Right lobe of liver (tissue), 6 donors: ENCODE results near the gene INPP4B. TPM values are rescaled to one million over a fixed set of nuclear protein-coding genes. Genes with fewer than 3 reads are reported as not detected.

Experiments
- ATAC-seq, 4 donors: fragments of 200-7000 bp; cut with Tn5 transposase; one replicate each; pipeline ENCODE4 v1.9.1; 2020; ENCODE audit warnings: mild to moderate bottlenecking in 4 of 4, moderate library complexity in 4 of 4
- DNase-seq, 3 donors: peaks; one replicate each; pipeline ENCODE4 v3.0.0-alpha.2; 2020
- H3K27ac ChIP-seq, 3 donors: fragments of 200-600 bp; one replicate each; pipeline ENCODE4 v1.8.0; 2022
- H3K27me3 ChIP-seq, 2 donors: fragments of 200-600 bp; one replicate each; pipeline ENCODE4 v1.8.0; 2022
- H3K36me3 ChIP-seq, 4 donors: fragments of 200-600 bp; sonication (generic) in 1 of 4; one replicate each; pipeline versions ENCODE4 v1.5.1 to v1.8.0; 2017 to 2022; ENCODE audit warnings: control low read depth in 1 of 4
- H3K4me1 ChIP-seq, 4 donors: fragments of 200-600 bp; sonication (generic) in 1 of 4; one replicate each; pipeline versions ENCODE4 v1.5.1 to v1.8.0; 2017 to 2022; ENCODE audit warnings: control low read depth in 1 of 4
- H3K4me3 ChIP-seq, 3 donors: fragments of 200-600 bp; one replicate each; pipeline ENCODE4 v1.8.0; 2022
- H3K9me3 ChIP-seq, 4 donors: fragments of 200-600 bp; sonication (generic) in 1 of 4; one replicate each; pipeline versions ENCODE4 v1.5.1 to v1.8.0; 2017 to 2022; ENCODE audit warnings: control low read depth in 1 of 4
- CTCF ChIP-seq, 4 donors: fragments of 200-600 bp in 3 of 4; fragments of 450-650 bp in 1 of 4; IDR thresholded peaks; one replicate each; pipeline versions ENCODE4 v1.5.1 to v1.8.0; 2016 to 2022; ENCODE audit warnings: antibody characterized with exemption in 4 of 4, mild to moderate bottlenecking in 2 of 4
- POLR2A ChIP-seq: fragments of 450-650 bp; IDR thresholded peaks from one replicate; pipeline ENCODE4 v1.6.1; 2017; ENCODE audit warnings: antibody characterized with exemption, mild to moderate bottlenecking
- WGBS: methylation state at CpG from one replicate; pipeline ENCODE4 v1.1.6; 2018; ENCODE audit warnings: low coverage, low lambda C conversion rate; ENCODE audit not compliant: insufficient coverage; ENCODE audit errors: missing lambda C conversion rate; 5-methylcytosine and 5-hydroxymethylcytosine counted together
- intact Hi-C, 2 donors: fragments of 100-400 bp; cut with DNase I; formaldehyde crosslinking; loops; one replicate each; pipeline versions ENCODE4 v1.11.2 to v1.14.1; 2022
- total RNA-seq, 6 experiments: library from RNA; depleted of rRNA in 2 of 6; stranded (reverse); fragments of >200 nt in 2 of 6; fragmentation: NEBNext Ultra II Directional in 3 of 6; extraction: Animal tissue kit (Norgen Biotek cat#: 25700) in 3 of 6; gene quantifications; one replicate each; pipeline versions ENCODE4 v1.1.0 to v1.2.4, GENCODE V29; 2016 to 2023
- donor health status: DM: no; HTN: yes; CAD: no.
- donor health status: DM: no; HTN: no; CAD: no.
- donor health status: DM: no; HTN: no; CAD: no.
- donor health status: DM: no; HTN: yes; CAD: no.
- donor health status: DM: no; HTN: yes; CAD: no.

The INPP4B gene
- total RNA-seq, 6 experiments from 2014 or later, result 0.73 to 5.0 (median 1.6) TPM

- H3K36me3 ChIP-seq, result no peaks in the 10 kb centered on the region
- no peaks in the 10 kb centered on the region for H3K9me3 ChIP-seq
- intact Hi-C loops, result no loop called here
- DNase-seq (no peak), ATAC-seq (no peak)
- H3K4me3 ChIP-seq, result no peak overlapping the region
- no peaks in the 10 kb centered on the region for H3K4me1 ChIP-seq
- no peaks in the 10 kb centered on the region for H3K27me3 ChIP-seq
- H3K27ac ChIP-seq, result no peak overlapping the region
- TF ChIP-seq POLR2A, result no peak
- no peak for TF ChIP-seq CTCF (IDR thresholded peaks at IDR 0.05)
Observed at GRCh38 chr4:142718981-142719380, 127.1 kb downstream of the INPP4B start.

GRCh38 chr4:142715727-142716126 lies 130.4 kb downstream of the INPP4B start:
- no peaks in the 10 kb centered on the region for H3K9me3 ChIP-seq
- no peaks in the 10 kb centered on the region for H3K36me3 ChIP-seq
- DNase-seq, result no peak
- no peak for ATAC-seq
- TF ChIP-seq POLR2A, result no peak
- TF ChIP-seq CTCF (IDR thresholded peaks at IDR 0.05), result no peak
- no peaks in the 10 kb centered on the region for H3K27me3 ChIP-seq
- H3K4me1 ChIP-seq, result no peaks in the 10 kb centered on the region
- intact Hi-C loops, result no loop called here
- H3K27ac ChIP-seq, result no peak overlapping the region
- H3K4me3 ChIP-seq, result no peak overlapping the region

GRCh38 chr4:142713282-142714030 lies 132.6 kb downstream of the INPP4B start:
- no peak overlapping the region for H3K4me3 ChIP-seq
- intact Hi-C loops, result no loop called here
- H3K36me3 ChIP-seq, result no peaks in the 10 kb centered on the region
- no peaks in the 10 kb centered on the region for H3K4me1 ChIP-seq
- no peak for DNase-seq
- no peak overlapping the region for H3K27ac ChIP-seq
- ATAC-seq, result no peak
- no peaks in the 10 kb centered on the region for H3K27me3 ChIP-seq
- H3K9me3 ChIP-seq, result no peaks in the 10 kb centered on the region
- 92% methylated on average over 2 of the region's 2 CpGs for WGBS
- TF ChIP-seq CTCF (IDR thresholded peaks at IDR 0.05), result no peak
- TF ChIP-seq POLR2A, result no peak

GRCh38 chr4:142708231-142708630 lies 137.9 kb downstream of the INPP4B start:
- Histone ChIP-seq H3K9me3 (no peaks in the 10 kb centered on the region), H3K4me1 (no peaks in the 10 kb centered on the region), H3K27me3 (no peaks in the 10 kb centered on the region), H3K27ac (no peak overlapping the region), H3K4me3 (no peak overlapping the region), H3K36me3 (no peaks in the 10 kb centered on the region)
- ATAC-seq (no peak), DNase-seq (no peak)
- TF ChIP-seq CTCF (IDR thresholded peaks at IDR 0.05) (no peak), POLR2A (no peak)
- WGBS, result no CpG with 5 or more reads among the region's 1 CpG
- intact Hi-C loops, result no loop called here

GRCh38 chr4:142707401-142707800 lies 138.7 kb downstream of the INPP4B start:
- no peaks in the 10 kb centered on the region for H3K9me3 ChIP-seq
- TF ChIP-seq CTCF (IDR thresholded peaks at IDR 0.05) (no peak), POLR2A (no peak)
- DNase-seq, result no peak
- no peak overlapping the region for H3K4me3 ChIP-seq
- WGBS, result 40% methylated on average over 1 of the region's 1 CpG
- H3K27ac ChIP-seq, result no peak overlapping the region
- no peaks in the 10 kb centered on the region for H3K27me3 ChIP-seq
- intact Hi-C loops, result no loop called here
- no peaks in the 10 kb centered on the region for H3K4me1 ChIP-seq
- no peak for ATAC-seq
- H3K36me3 ChIP-seq, result no peaks in the 10 kb centered on the region
